ENCODE data around the gene GCSH. TPM values are rescaled to one million over a fixed set of nuclear protein-coding genes. Genes with fewer than 3 reads are reported as not detected.

GCSH gene
- total and polyA plus RNA-seq, 12 donors, result 26.8 to 53.4 (median 42.9) TPM

Other genes with a start within 250 kb of the GCSH start
- gene CMC2, start 89.5 kb downstream of the GCSH start, total RNA-seq, result 100 to 1,000 TPM in 8 of 10 donors, 10 to 100 TPM in 2; 95.1 to 129 (median 121) TPM
- gene CMC2, start 89.5 kb downstream of the GCSH start, polyA plus RNA-seq, result 100 to 1,000 TPM in 1 of 2 donors, 10 to 100 TPM in 1; 84.3 to 341 TPM
- 10 to 100 TPM in 6 of 10 donors, 1 to 10 TPM in 4; 6.3 to 16.2 (median 11.0) TPM for gene CENPN, start 89.2 kb downstream of the GCSH start, total RNA-seq
- gene CENPN, start 89.2 kb downstream of the GCSH start, polyA plus RNA-seq, result 1 to 10 TPM in 1 of 2 donors, under 1 TPM in 1; 0.95 to 5.1 TPM
- 10 to 100 TPM; 22.3 to 32.0 (median 29.9) TPM for gene ATMIN, start 60.6 kb downstream of the GCSH start, total RNA-seq
- gene ATMIN, start 60.6 kb downstream of the GCSH start, polyA plus RNA-seq, result 10 to 100 TPM in 1 of 2 donors, 1 to 10 TPM in 1; 7.4 to 15.5 TPM
- gene C16orf46, start 19.2 kb downstream of the GCSH start, total RNA-seq, result 1 to 10 TPM in 1 of 10 donors, under 1 TPM in 7, not detected in 2; 0.19 to 2.0 (median 0.47) TPM
- gene C16orf46, start 19.2 kb downstream of the GCSH start, polyA plus RNA-seq, result under 1 TPM in 1 of 2 donors, not detected in 1; 0.78 TPM
- gene BCO1, start 142.3 kb upstream of the GCSH start, total RNA-seq, result under 1 TPM in 2 of 10 donors, not detected in 8; 0.20 to 0.42 TPM
- gene BCO1, start 142.3 kb upstream of the GCSH start, polyA plus RNA-seq, result not detected
- gene GAN, start 218.6 kb upstream of the GCSH start, total RNA-seq, result 10 to 100 TPM in 8 of 10 donors, 1 to 10 TPM in 2; 9.7 to 17.7 (median 12.8) TPM
- 1 to 10 TPM in 1 of 2 donors, under 1 TPM in 1; 0.94 to 2.3 TPM for gene GAN, start 218.6 kb upstream of the GCSH start, polyA plus RNA-seq

Data from heart right ventricle (tissue), 12 donors.